ENCODE data around the gene HSPA5.
"Not testable (repeated sequence)": the region's sequence is repeated elsewhere in the genome, so short reads cannot be mapped to it uniquely, and the experiment has no call there.

The HSPA5 gene
- long read RNA-seq, transcript HSPA5-201 (8 exons, 3,908 nt): major isoform, 3,580 of 3,638 reads
- long read RNA-seq, partial matches to known transcripts: 42 of 3,638 reads
- long read RNA-seq, other reads (novel, unspliced or antisense): 16 of 3,638 reads

- no peaks in the 10 kb centered on the region for H3K27me3 ChIP-seq (ENCODE audit: insufficient read depth, poor library complexity, severe bottlenecking)
- DNase-seq (ENCODE audit: low read depth in 1 of 2, low spot score in 1 of 2): peak; percentile 98 to 100
- peak within 1 kb of the TSS; percentile 92 for H3K4me3 ChIP-seq (replicated peaks; ENCODE audit: insufficient read depth, low read length)
- H3K27ac ChIP-seq (replicated peaks): peak within 1 kb of the TSS; percentile 87
- TF ChIP-seq CTCF (IDR thresholded peaks at IDR 0.05; ENCODE audit: insufficient read depth, low read length): no peak
- TF ChIP-seq GABPA (IDR thresholded peaks at IDR 0.05; ENCODE audit: low read depth): peak; percentile 85
- peak; percentile 98 for TF ChIP-seq POLR2AphosphoS5 (IDR thresholded peaks at IDR 0.05; ENCODE audit: low read depth)
- TF ChIP-seq SPI1 (IDR thresholded peaks at IDR 0.05; ENCODE audit: borderline replicate concordance, low read depth): no peak
- TF ChIP-seq REST (IDR thresholded peaks at IDR 0.05; ENCODE audit: insufficient replicate concordance, low read depth): peak; percentile 74
Measured at GRCh38 chr9:125241000-125241862, at the start of gene HSPA5. HSPA5 (minus strand) TSS chr9:125241343; CDS start chr9:125241126, 217 bp downstream.

- H3K27ac ChIP-seq (replicated peaks); DNase-seq (ENCODE audit: low read depth in 1 of 2, low spot score in 1 of 2); H3K4me3 ChIP-seq (replicated peaks; ENCODE audit: insufficient read depth, low read length); H3K27me3 ChIP-seq (ENCODE audit: insufficient read depth, poor library complexity, severe bottlenecking): not testable (repeated sequence)
Measured at GRCh38 chr9:125286935-125287433, 45.8 kb upstream of the HSPA5 start.

GRCh38 chr9:125284855-125285254 lies 43.7 kb upstream of the HSPA5 start:
- DNase-seq (ENCODE audit: low read depth in 1 of 2, low spot score in 1 of 2): no peak

More at GRCh38 chr9:125284855-125285254, 43.7 kb upstream of the HSPA5 start:
- no peaks in the 10 kb centered on the region for H3K27me3 ChIP-seq (ENCODE audit: insufficient read depth, poor library complexity, severe bottlenecking)
- no peak overlapping the region for H3K4me3 ChIP-seq (replicated peaks; ENCODE audit: insufficient read depth, low read length)
- H3K27ac ChIP-seq (replicated peaks): no peak overlapping the region
- TF ChIP-seq REST (IDR thresholded peaks at IDR 0.05; ENCODE audit: insufficient replicate concordance, low read depth) (no peak), POLR2AphosphoS5 (IDR thresholded peaks at IDR 0.05; ENCODE audit: low read depth) (no peak), SPI1 (IDR thresholded peaks at IDR 0.05; ENCODE audit: borderline replicate concordance, low read depth) (no peak), CTCF (IDR thresholded peaks at IDR 0.05; ENCODE audit: insufficient read depth, low read length) (no peak), GABPA (IDR thresholded peaks at IDR 0.05; ENCODE audit: low read depth) (no peak)
